Activated CD8-positive, alpha-beta memory T cell treated with anti-CD3 and anti-CD28 coated beads for 1 hour (primary cell): ENCODE results near the gene SHC4.

Experiments used
- DNase-seq, 2 donors: peaks; one replicate each; pipeline ENCODE4 v3.0.0-alpha.2; 2020; ENCODE audit warnings: low read depth in 1 of 2; ENCODE audit errors: extremely low read depth in 1 of 2

The SHC4 gene

GRCh38 chr15:48888191-48888590, 75.5 kb downstream of the SHC4 start:
- DNase-seq = no peak

GRCh38 chr15:48887144-48887543, 76.6 kb downstream of the SHC4 start:
- no peak for DNase-seq

DNA sequence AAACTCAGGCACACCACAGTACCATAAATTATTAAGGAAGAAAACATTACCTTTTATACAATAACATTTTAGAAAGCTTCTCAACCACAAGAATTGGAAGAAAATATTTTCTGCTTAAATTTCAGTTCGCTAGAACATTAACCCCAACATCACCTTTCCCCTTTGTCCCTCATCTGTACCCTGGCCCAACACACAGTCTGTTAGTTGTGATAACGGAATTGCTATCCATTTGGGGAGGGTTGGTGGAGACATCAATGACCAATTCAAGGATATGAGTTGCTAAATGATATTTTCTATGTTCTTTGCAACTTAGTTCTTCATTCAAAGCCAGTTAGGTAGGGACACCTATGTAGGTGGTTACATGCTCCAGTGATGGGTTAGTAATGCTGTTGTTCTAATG, 80.0 kb downstream of the SHC4 start:
- DNase-seq = no peak

- no peak for DNase-seq
Observed at GRCh38 chr15:48880070-48880634, 83.6 kb downstream of the SHC4 start.

DNA sequence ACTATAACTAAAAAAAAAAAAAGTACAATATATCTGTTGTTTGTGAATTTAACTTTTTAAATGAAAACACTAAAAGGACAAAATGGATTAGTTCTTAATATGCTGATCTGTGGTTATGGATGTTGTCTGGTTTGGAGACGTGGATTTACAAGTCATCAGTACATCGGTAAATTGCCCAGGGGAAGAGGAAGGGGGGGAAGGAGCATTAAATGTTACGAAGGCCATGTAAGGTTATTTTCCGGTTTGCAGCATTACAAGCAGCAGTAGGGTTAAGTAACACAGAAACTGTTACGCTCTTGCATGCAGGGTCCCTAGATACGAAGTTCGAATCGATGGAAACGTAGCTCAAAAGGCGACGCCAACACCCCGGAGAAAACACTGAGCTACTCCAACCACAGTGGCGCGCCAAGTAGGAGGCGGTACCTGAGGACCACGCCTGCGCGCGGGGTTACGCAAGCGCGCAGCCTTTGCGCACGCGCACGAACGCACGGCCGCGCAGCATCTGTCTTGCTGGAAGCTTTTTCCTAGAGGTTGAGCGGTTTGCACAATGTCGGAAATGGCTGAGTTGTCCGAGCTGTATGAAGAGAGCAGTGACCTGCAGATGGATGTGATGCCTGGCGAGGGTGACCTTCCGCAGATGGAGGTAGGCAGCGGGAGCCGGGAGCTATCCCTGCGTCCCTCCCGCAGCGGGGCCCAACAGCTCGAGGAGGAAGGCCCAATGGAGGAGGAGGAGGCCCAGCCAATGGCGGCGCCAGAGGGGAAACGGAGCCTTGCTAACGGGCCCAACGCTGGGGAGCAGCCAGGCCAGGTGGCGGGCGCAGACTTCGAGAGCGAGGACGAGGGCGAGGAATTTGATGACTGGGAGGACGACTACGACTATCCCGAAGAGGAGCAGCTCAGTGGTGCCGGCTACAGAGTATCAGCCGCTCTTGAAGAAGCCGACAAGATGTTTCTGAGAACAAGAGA, 85.8 kb downstream of the SHC4 start, which contains the start of gene EID1:
Gene EID1 (plus strand): TSS at position 505 of the 966 bp plus-strand sequence. CDS start 43 bp downstream, at position 548.
- peak; percentile 72 to 87 for DNase-seq

GRCh38 chr15:48876057-48876456, 87.7 kb downstream of the SHC4 start:
- DNase-seq = no peak

GRCh38 chr15:48875241-48875960, 88.3 kb downstream of the SHC4 start:
- no peak for DNase-seq

DNA sequence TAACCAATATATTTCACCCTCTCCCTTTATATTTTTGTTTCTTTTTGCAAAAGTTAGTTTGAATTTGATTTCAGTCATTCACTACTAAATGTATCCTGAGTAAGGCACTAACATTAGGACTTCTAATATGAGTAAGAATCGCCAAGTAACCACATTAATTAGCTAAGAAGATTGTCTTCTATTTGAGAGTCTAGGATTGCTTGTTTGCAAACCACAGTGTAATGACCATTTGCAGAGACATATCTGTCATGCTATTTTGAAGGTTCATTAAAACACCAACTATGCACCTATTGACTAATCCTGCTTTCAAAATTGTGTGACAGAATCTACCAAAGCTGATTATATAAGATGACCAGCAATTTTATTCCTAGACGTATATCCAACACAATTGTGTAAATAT, 91.1 kb downstream of the SHC4 start:
- no peak for DNase-seq

DNA sequence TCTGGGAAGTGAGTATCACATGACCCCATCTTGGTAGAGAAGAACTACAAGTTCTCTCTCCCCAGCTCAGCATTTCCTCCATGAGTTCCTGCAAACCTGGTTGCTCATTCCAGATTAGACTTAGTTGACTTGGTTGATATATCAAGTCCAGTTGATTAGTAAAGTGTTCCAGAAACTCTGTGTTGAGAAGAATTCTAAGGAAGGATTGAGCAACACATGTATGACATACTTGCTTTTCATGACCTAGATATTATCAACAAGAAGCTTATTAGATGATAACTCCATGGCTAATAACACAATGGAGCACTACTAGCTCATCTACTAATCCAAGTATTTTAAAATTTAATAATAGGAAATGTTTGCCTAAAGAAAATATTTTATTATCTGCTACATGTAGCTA, 92.2 kb downstream of the SHC4 start:
- no peak for DNase-seq

DNA sequence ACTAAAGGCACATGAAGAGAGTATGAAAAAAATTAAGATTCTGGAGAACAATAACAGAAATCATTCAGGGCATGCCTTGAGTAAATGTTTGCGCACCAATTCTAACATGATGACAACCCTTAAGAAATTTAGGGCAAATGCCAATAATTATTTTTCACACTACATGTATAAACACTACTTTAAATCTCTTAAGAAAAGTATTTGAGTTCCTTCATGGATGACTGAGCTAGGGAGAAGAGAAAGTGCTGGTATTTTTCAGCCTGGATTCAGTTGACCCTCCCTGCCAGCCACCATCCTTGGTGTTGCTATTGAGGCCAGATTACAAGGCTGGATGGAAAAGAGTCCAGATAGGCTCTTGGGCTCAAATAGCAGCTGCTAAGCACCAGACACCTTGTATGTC, 93.8 kb downstream of the SHC4 start:
- DNase-seq = no peak

GRCh38 chr15:48868536-48868935, 95.2 kb downstream of the SHC4 start:
- DNase-seq = no peak

DNA sequence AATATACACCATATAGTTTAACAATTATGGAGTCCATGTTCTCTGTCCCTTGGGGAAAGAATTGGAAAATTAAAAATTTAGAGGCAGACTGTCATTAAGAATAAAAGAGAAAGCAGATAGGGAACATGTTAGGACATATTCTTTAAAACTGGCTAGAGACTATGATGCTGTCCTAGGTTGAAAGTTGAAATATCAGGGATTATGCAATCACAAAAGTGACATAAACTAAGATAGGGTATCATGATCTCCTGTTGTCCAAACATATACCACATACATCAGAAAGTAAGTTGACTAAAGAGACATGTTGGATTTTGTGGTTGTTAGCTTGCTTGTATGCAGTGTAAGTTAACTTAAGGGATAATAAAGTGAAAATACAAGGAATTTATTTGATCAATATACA, 95.7 kb downstream of the SHC4 start:
- no peak for DNase-seq

DNA sequence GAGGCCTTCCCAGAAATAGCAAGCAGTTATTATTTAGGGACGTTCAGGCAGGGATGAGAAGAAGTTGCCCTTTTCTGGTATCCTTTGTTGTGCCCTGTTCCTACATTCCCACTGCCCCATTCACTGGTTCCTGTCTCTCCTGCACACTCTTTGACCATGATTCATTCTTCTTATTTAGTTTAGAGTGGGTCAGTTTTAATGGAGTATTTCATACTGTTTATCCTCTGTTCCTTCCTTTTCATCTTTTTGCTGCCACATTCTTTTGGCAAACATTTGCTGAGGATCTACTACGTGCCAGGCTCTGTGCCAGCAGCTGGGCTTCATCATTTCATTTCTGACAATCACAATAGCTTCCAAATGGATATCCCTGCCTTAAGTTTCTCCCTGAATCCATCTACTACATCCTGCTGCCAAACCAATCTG, 97.6 kb downstream of the SHC4 start:
- DNase-seq = no peak

GRCh38 chr15:48865370-48866079, 98.2 kb downstream of the SHC4 start:
- DNase-seq = no peak

DNA sequence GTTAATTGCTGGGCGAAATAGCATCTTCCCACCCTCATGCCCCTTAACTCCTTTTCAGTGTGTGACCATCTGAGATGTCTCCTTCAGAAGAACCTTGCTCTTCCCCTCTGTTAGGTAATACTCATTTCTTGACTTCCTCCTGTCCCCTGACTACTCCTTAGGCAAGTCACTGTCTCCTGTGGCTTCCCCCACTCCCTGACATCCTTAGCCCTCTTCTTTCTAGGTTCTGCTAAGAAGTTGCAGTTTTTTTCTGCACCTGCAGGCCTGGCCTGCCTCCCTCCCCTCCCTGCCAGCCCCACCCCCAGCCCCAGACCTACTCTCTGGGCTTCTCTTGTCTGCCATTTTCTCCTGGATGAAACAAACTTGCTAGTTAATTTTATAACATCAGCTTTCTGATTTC, 101.0 kb downstream of the SHC4 start:
- no peak for DNase-seq

- no peak for DNase-seq
Observed at GRCh38 chr15:48861813-48862431, 101.8 kb downstream of the SHC4 start.

DNA sequence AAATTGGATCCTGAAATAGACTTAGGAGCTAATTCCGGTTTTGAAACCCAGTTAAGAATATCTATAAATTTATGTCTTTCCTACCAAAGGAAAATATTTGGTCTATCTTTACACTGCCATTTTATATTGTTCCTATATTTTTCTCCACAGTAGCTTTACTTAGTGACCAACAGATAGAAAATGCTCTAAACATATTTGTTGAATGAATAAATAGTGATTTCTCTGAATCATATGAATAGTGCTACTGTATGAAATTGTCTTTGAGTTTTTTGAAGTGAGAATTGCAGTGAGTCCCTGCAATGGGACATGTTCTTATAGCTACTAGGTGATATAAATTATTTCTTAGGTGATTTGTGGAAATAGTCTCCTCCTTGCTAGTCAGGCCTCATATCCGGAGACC, 104.3 kb downstream of the SHC4 start:
- no peak for DNase-seq

DNA sequence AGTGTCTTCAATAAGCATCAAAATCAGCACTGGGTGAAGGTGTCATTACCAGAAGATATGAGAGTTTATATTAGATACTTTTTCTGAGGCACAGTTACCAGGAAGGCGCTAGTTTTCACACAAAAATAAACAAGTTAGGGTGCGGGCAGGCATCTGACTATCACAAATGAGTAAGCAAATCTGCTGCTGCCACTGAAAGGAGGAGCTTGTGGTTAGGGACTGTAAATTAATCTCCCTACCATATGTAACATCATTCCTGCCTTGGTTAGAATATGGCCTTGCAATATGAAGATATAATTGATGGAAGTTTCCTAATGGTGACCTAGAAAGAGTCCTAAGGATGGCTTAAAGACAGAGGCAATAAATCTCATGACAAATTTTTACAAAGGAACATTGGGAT, 105.3 kb downstream of the SHC4 start:
- DNase-seq = no peak

- DNase-seq = no peak
Observed at GRCh38 chr15:48856942-48857341, 106.8 kb downstream of the SHC4 start.
